CD4-positive, alpha-beta T cell (primary cell): ENCODE measurements around the gene TRAF5. TPM values are rescaled to one million over a fixed set of nuclear protein-coding genes. Genes with fewer than 3 reads are reported as not detected.

Experiments used
- ATAC-seq: fragments of 200-7000 bp; cut with Tn5 transposase; one replicate; pipeline ENCODE4 v1.10.0; 2022; ENCODE audit warnings: mild to moderate bottlenecking; ENCODE audit not compliant: poor library complexity
- CTCF ChIA-PET: fragments of 350-600 bp; sonication (Branson Sonifier 250); formaldehyde crosslinking; loops from one replicate; lab custom pipeline; 2021; ENCODE audit warnings: antibody characterized with exemption, inconsistent platforms; lab: Charles Lee
- POLR2A ChIA-PET: fragments of 350-600 bp; sonication (Branson Sonifier 250); formaldehyde crosslinking; loops from one replicate; lab custom pipeline; 2021; ENCODE audit warnings: antibody characterized with exemption, inconsistent platforms; lab: Charles Lee
- DNase-seq, 14 experiments: peaks; one replicate each; pipeline ENCODE4 v3.0.0-alpha.2; 2013 to 2020; ENCODE audit warnings: mixed read lengths in 2 of 14
- H3K27ac ChIP-seq, 2 donors: one replicate each; pipeline versions ENCODE4 v1.5.1 to v1.7.0; 2013; ENCODE audit warnings: low read length in 2 of 2, low read depth in 1 of 2, mild to moderate bottlenecking in 1 of 2
- H3K27me3 ChIP-seq, 2 experiments: 1 replicate in 1 of 2; 2 replicates in 1 of 2; pipeline versions ENCODE4 v1.6.1 to v1.7.0; 2013; ENCODE audit warnings: low read length in 2 of 2, control low read depth in 1 of 2, mild to moderate bottlenecking in 1 of 2, moderate library complexity in 1 of 2; ENCODE audit not compliant: insufficient read depth in 2 of 2, control insufficient read depth in 1 of 2
- H3K36me3 ChIP-seq: one replicate; pipeline ENCODE4 v1.6.1; 2013; ENCODE audit warnings: low read length, control low read depth; ENCODE audit not compliant: insufficient read depth
- H3K4me1 ChIP-seq: one replicate; pipeline ENCODE4 v1.6.1; 2013; ENCODE audit warnings: low read length, control low read depth; ENCODE audit not compliant: insufficient read depth
- H3K4me3 ChIP-seq: one replicate; pipeline ENCODE4 v1.5.1; 2013; ENCODE audit warnings: mild to moderate bottlenecking, low read length, moderate library complexity
- H3K9me3 ChIP-seq, 2 experiments: 1 replicate in 1 of 2; 2 replicates in 1 of 2; pipeline versions ENCODE4 v1.6.1 to v1.7.0; 2013; ENCODE audit warnings: low read length in 2 of 2, mild to moderate bottlenecking in 2 of 2, control low read depth in 1 of 2, moderate library complexity in 1 of 2; ENCODE audit not compliant: control insufficient read depth in 1 of 2, insufficient read depth in 1 of 2
- H3K27ac Mint-ChIP-seq: one replicate; pipeline ENCODE4 v1.8.0; 2020; ENCODE audit warnings: mixed read lengths
- H3K27me3 Mint-ChIP-seq: one replicate; pipeline ENCODE4 v1.8.0; 2021; ENCODE audit warnings: mixed read lengths
- H3K36me3 Mint-ChIP-seq: one replicate; pipeline ENCODE4 v1.8.0; 2021; ENCODE audit warnings: low read depth, mixed read lengths
- H3K4me1 Mint-ChIP-seq: one replicate; pipeline ENCODE4 v1.8.0; 2021; ENCODE audit warnings: low read depth, mixed read lengths
- H3K4me3 Mint-ChIP-seq: one replicate; pipeline ENCODE4 v1.8.0; 2020; ENCODE audit warnings: mild to moderate bottlenecking, mixed read lengths
- H3K9me3 Mint-ChIP-seq: one replicate; pipeline ENCODE4 v1.8.0; 2020; ENCODE audit warnings: mixed read lengths
- intact Hi-C, 2 experiments: fragments of 100-400 bp; cut with DNase I in 1 of 2; cut with micrococcal nuclease in 1 of 2; formaldehyde crosslinking; loops; one replicate each; pipeline versions ENCODE4 v1.15.1 to v1.9.0; 2023 to 2025; cut with DNase I, micrococcal nuclease
- total RNA-seq, 174 experiments: library from RNA in 2 of 174; stranded (reverse) in 2 of 174; gene quantifications; one replicate each; pipeline ENCODE4 v1.2.3 and lab custom pipeline; 2021 to 2026
- TF ChIP-seq, protein P1 (sequence below): fragments of 200-600 bp; IDR thresholded peaks from one replicate; pipeline ENCODE4 v1.8.0; 2022; ENCODE audit warnings: antibody characterized with exemption, mild to moderate bottlenecking

Gene TRAF5
- total RNA-seq, 2 experiments from 2014 or later = 21.9 to 23.2 TPM

DNA sequence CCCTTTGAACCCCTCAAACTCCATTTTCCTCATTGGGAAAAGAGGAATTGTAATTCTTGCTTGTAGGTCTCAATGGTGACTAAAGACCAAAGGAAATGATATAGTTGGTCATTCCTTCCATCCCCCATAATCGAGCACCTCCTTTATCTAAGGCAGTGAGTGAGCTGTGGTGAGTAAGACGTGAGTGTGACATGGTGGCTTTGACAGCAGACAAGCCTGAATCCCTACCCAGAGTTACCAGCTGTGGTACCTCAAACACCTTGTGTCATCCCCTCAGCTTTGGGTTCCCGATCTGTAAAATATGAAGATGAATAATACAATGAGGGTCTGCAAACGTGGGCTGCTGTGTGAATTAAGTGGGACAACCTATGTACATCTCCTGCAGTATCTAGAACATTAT, 8.4 kb downstream of the TRAF5 start:
- TF ChIP-seq, protein P1, sequence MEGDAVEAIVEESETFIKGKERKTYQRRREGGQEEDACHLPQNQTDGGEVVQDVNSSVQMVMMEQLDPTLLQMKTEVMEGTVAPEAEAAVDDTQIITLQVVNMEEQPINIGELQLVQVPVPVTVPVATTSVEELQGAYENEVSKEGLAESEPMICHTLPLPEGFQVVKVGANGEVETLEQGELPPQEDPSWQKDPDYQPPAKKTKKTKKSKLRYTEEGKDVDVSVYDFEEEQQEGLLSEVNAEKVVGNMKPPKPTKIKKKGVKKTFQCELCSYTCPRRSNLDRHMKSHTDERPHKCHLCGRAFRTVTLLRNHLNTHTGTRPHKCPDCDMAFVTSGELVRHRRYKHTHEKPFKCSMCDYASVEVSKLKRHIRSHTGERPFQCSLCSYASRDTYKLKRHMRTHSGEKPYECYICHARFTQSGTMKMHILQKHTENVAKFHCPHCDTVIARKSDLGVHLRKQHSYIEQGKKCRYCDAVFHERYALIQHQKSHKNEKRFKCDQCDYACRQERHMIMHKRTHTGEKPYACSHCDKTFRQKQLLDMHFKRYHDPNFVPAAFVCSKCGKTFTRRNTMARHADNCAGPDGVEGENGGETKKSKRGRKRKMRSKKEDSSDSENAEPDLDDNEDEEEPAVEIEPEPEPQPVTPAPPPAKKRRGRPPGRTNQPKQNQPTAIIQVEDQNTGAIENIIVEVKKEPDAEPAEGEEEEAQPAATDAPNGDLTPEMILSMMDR = no peak
- peak overlapping the region; percentile 83 for H3K27ac Mint-ChIP-seq
- H3K36me3 Mint-ChIP-seq = peaks cover 17% of the 10 kb centered on the region
- peak; percentile 43 for ATAC-seq
- peaks cover 98% of the 10 kb centered on the region for H3K4me1 ChIP-seq
- ChIA-PET CTCF (interaction anchor here (4.8 kb wide), 1 partner anchor 12 kb away, joined by 25 read pairs; no protein-coding TSS in a partner anchor), POLR2A (interaction anchor here (0.9 to 5.8 kb wide), 5 partner anchors 7 to 77 kb away, joined by 4 to 44 read pairs (median 6); partner anchors contain the start of gene TRAF5)
- no peak overlapping the region for H3K4me3 ChIP-seq
- H3K27me3 Mint-ChIP-seq = no peaks in the 10 kb centered on the region
- peaks cover 13% of the 10 kb centered on the region for H3K36me3 ChIP-seq
- no peaks in the 10 kb centered on the region for H3K9me3 ChIP-seq
- intact Hi-C loops = no loop called here
- H3K27me3 ChIP-seq = no peaks in the 10 kb centered on the region
- H3K9me3 Mint-ChIP-seq = no peaks in the 10 kb centered on the region
- H3K4me3 Mint-ChIP-seq = peak overlapping the region; percentile 68
- peak in 1 of 14 experiments; percentile 26 for DNase-seq
- H3K27ac ChIP-seq = peak overlapping the region; percentile 57 to 60
- H3K4me1 Mint-ChIP-seq = peaks cover 90% of the 10 kb centered on the region

DNA sequence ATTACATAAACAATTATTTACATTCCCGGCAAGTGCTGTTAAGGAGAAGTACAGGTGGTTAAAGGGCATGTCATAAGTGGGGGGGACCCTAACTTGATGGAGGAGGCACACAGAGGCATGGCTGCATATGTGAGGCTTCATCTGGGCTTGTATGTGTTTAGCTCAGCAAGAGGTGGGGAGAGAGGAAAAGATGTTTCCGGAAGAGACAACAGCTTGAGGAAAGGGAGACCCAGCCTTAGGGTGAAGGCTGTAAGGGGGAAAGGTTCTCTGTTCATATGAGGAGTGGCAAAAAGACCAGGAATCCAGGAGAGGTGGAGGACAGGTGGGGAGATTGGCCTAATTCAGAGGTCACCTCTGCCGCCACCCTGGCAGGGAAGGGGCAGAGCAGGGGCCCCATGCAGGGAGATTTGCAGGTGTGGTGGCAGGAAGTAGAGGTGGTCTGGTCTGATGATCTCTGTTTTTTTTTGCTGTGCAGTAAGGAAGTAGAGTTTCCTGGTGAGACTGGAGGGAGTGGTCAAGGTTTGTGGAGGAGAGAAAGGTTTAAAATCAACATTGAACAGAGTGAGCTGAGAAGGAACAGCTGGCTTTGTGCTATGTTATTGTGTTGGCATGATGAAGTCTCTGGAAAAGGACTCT, 9.0 kb downstream of the TRAF5 start:
- peak; percentile 62 for ATAC-seq
- Histone ChIP-seq H3K27me3 (no peaks in the 10 kb centered on the region), H3K36me3 (peaks cover 12% of the 10 kb centered on the region), H3K27ac (peak overlapping the region; percentile 57 to 60), H3K9me3 (no peaks in the 10 kb centered on the region), H3K4me3 (peak overlapping the region; percentile 30), H3K4me1 (peaks cover 98% of the 10 kb centered on the region)
- H3K36me3 Mint-ChIP-seq = peaks cover 17% of the 10 kb centered on the region
- POLR2A ChIA-PET = interaction anchor here (0.9 to 5.8 kb wide), 5 partner anchors 8 to 77 kb away, joined by 4 to 44 read pairs (median 6); partner anchors contain the start of gene TRAF5
- no peaks in the 10 kb centered on the region for H3K9me3 Mint-ChIP-seq
- TF ChIP-seq, protein P1 = no peak
- peaks cover 84% of the 10 kb centered on the region for H3K4me1 Mint-ChIP-seq
- intact Hi-C loops = no loop called here
- peak overlapping the region; percentile 83 for H3K27ac Mint-ChIP-seq
- CTCF ChIA-PET = interaction anchor here (4.8 kb wide), 1 partner anchor 12 kb away, joined by 25 read pairs; no protein-coding TSS in a partner anchor
- H3K4me3 Mint-ChIP-seq = peak overlapping the region; percentile 68
- peak in 3 of 14 experiments; percentile 39 to 61 (median 52) for DNase-seq
- no peaks in the 10 kb centered on the region for H3K27me3 Mint-ChIP-seq

DNA sequence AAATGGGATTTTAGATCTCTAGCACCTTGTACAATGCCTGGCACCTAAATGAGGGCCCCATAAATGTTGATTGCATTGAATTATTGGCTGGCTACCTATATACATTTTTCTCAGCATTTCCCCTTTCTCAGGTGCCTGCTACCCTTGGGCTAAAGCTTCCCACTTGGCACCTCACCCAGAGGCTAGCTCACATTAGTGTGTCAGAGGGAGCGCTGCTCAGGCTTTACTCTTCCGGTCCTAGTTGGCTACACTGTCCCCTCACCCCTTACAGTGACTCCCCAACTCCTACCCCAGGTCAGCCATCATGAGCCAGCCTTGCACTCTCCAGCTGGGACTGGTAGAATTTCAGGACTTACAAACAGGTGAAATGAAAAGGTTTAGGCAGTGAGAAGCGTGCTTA, 9.5 kb downstream of the TRAF5 start:
- CTCF ChIA-PET = interaction anchor here (4.8 kb wide), 1 partner anchor 13 kb away, joined by 25 read pairs; no protein-coding TSS in a partner anchor
- H3K36me3 Mint-ChIP-seq = peaks cover 17% of the 10 kb centered on the region
- POLR2A ChIA-PET = interaction anchor here (0.9 to 5.8 kb wide), 5 partner anchors 8 to 78 kb away, joined by 4 to 44 read pairs (median 6); partner anchors contain the start of gene TRAF5
- H3K4me3 Mint-ChIP-seq = peak overlapping the region; percentile 68
- peak overlapping the region; percentile 57 to 60 for H3K27ac ChIP-seq
- H3K27me3 Mint-ChIP-seq = no peaks in the 10 kb centered on the region
- TF ChIP-seq, protein P1 = no peak
- H3K4me1 ChIP-seq = peaks cover 98% of the 10 kb centered on the region
- H3K9me3 ChIP-seq = no peaks in the 10 kb centered on the region
- ATAC-seq = peak; percentile 8
- H3K36me3 ChIP-seq = peaks cover 10% of the 10 kb centered on the region
- H3K27me3 ChIP-seq = no peaks in the 10 kb centered on the region
- peak overlapping the region; percentile 30 for H3K4me3 ChIP-seq
- intact Hi-C loops = no loop called here
- H3K4me1 Mint-ChIP-seq = peaks cover 84% of the 10 kb centered on the region
- DNase-seq = no peak
- no peaks in the 10 kb centered on the region for H3K9me3 Mint-ChIP-seq
- H3K27ac Mint-ChIP-seq = peak overlapping the region; percentile 83
